IPS-NIHi7 (cell line): ENCODE data around the gene ZNF669.
A peak's percentile ranks its signal among the peaks of the same experiment; 100 is the strongest.

Experiments used
- DNase-seq: peaks from one replicate; pipeline ENCODE4 v3.0.0; 2012; ENCODE audit warnings: mixed read lengths; ENCODE audit errors: extremely low spot score

Gene ZNF669

DNA sequence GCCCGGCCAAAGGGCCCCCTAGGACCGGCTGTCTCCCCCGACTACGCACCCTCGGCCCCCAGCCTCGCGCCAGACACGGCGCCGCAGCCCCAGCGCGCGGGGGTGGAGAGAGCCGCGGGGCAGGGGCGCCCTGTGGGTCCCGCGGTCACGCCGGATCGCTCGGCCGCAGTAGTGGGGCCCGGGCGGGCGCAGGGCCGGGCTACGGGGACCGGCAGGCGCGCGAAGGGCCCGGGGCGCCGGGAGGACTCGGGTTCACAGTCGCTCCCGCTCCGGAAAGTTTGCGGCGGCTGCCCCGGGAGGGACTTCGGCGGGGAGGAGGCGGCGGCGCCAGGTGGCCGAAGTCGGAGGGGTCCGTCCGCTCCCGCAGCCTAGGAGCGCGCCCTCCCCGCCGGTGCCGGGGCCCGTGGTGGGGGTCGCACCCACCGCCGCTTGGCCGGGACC lies 7.1 kb upstream of the ZNF669 start:
- peak; percentile 30 for DNase-seq

DNA sequence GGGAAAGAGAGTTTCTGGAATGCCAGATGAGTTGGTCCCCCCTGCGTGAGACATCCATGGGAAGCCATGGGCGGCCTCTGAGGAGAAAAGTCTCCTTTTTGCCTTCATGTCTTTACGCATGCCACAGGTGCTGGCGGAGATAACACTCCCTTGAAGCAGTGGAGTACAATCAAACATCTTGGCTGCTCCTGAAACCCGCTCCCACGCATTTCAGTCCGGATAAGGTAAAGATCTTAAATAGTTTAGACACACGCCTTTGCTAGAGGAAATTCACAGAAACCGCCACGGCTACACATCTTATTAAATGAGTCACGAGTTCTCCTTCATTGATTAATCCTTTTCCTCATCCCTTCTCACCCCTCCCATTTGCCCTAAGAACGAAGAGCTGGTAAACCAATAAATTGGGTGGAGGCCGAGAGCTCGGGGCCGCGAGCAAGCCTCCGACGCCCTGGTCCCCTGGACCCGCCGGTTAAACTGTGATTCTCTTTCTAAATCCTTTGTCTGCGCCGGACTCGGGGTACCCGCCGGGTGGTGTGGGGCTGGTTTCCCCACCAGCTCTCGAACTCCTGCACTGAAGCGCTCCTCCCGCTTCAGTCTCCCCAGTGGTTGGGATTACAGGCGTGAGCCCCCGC lies 6.6 kb upstream of the ZNF669 start:
- peak; percentile 9 for DNase-seq

DNA sequence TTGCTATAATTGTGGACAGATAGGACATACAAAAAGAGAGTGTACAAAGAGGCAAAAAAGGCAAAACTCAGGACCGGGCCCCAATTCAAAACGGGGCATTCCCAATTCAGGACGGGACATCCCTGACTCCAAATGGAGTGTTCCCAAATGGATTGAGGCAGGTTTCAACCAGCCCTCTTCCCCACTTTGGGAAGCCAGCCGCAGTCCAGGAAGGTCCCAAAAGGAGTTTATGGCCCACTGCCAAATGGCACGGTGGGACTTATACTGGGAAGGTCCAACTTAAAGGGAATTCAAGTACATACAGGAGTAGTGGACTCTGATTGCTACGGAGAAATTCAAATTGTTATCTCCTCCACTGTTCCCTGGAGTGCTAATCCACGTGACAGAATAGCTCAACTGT lies 3.5 kb upstream of the ZNF669 start:
- no peak for DNase-seq

DNA sequence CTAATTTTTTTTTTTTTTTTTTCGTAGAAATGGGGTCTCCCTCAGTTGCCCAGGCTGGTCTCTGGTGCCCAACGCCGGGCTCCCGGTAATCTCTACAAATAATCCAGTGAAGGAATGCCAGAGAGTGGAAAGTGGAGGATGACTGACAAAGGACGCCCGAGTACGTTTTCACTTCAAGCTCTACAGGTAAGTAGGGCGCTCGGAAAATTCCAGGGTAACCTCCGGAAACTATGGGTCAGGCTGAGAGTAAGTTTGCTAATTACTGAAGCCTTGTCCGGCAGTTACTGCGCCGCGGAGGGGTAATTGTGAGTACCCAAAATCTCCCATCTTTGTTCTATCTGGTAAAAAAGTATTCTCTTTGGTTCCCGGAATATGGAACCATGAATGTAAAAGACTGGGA lies 1.8 kb upstream of the ZNF669 start:
- no peak for DNase-seq

DNA sequence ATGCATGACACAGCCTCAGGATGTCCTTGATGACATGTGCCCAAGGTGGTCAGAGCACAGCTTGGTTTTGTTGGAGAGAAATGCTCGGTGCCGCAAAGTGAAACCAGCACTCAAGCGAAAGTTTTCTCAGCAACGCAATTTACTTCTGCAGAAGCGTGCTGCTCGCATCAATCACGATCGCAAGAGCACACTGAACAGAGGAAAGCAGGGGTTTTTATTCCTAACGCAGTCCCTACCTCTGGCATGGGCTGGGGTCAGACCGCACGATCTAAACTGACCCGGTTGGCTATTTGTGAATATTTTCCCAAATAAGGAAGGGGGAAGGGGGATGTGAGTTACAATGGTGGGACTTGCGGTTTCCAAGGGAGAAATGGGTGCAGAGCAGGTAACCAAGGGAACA lies 809 bp upstream of the ZNF669 start:
- no peak for DNase-seq

DNA sequence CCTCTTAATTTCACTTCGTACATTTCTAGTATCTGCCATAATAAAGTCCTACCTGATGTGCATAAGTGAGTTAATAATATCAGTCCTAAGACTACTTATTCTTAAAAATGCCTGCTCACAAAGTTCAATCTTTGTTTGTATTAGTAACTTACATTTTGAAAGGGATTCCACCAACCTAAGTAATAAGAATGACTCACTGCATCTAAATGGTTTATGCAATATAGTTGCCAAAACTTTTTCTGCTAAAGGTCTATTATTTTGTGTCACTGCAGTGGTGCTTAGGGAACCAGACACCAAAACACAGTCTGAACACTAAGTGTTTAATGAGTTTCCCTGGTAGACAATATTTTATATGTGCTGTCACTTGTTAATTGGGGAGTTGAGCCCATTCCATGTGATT lies 1.8 kb downstream of the ZNF669 start:
- no peak for DNase-seq

DNA sequence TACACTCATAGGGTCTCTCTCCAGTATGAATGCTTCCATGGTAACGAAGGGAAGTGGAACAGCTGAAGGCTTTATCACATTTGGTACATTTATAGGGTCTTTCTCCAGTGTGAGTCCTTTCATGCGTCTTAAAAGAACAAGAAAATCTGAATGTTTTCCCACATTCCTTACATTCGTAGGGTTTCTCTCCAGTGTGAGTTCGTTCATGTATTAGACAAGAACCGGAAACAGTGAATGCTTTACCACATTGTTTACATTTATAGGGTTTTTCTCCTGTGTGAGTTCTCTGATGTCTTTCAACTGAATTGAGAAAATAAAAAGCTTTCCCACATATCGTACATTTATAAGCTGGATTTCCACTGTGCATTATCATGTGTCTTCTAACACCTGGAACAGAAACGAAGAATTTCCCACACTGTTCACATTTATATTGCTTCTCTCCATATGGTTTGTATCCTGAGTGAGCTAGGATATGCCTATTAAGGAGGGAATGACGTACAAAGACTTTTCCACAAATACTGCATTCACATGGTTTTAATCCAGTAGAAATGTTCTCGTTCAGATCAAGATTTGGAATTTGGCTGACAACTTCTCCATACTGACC lies 3.4 kb downstream of the ZNF669 start:
- DNase-seq = no peak

DNA sequence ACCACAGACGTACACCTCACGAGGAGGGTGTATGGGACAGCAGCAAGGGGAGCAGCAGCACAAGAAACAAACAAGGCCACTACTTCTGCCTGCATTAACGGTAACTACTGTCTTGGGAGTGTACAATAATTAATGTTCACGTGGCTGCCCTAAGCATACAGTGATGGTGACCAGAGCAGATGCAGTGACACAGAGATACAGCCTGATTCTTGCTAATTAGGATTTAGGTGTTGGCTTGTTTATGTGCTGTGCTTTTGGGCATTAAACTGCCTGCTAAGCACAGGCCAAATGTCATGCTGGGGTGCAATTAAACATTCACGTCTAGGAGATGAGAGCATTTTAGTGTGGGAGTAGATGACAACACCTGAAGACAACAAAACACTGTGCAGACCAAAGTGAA lies 7.2 kb downstream of the ZNF669 start:
- no peak for DNase-seq

DNA sequence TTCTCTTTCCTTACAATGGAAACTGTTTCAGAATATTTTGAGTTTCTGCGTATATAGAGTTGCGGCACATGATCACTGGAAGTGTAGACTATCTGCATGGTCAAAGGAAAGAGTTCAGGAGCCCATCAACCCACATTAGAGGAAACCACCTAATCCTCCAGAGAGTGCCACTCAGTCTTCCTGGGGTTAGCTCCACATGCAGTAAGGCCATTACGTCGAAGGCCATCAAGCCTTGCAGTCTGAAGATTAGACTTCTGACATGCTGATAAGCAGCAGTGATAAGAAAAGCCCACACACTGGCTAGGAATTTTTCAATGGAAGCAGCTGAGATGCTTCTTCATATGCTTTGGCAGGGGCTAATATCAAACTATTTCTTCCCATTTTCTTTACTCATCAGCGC lies 7.6 kb downstream of the ZNF669 start:
- DNase-seq = no peak

DNA sequence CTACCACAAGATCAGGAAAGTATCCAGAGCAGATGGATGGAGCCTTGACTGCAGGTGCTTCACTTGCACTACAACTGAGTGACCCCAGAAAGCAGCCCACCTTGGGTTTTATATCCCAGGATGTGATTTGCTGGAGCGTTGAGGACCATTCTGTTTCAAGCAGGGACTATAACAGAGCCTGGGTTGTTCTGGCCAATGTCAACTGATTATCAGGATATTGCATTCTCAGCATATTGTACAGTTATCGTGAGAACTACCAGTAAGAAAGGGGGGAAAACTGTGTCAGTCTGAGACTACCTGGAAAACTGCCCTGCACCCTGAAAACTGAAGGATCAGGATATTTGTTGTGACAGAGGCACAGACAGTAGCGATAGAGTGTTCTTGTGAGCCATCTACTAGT lies 8.0 kb downstream of the ZNF669 start:
- DNase-seq = no peak

DNA sequence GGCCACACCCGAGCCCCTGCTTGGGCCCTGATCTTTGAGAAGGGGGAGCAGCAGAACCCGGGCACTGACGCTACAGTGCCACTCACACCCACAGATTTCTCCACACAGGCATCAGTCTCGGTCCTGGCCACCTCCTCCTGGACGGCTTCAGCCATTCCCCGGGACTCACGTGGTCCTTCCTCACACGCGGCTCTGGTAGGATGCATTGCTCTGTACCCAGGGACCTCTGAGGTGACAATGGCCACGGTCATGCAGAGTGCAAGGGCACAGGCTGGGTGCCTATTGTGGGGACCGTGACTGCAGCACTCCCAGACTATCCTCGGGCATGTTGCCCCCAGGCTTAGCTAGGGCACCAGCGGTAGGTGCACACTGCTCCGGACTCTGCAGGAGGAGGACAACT lies 13.7 kb downstream of the ZNF669 start:
- no peak for DNase-seq

DNA sequence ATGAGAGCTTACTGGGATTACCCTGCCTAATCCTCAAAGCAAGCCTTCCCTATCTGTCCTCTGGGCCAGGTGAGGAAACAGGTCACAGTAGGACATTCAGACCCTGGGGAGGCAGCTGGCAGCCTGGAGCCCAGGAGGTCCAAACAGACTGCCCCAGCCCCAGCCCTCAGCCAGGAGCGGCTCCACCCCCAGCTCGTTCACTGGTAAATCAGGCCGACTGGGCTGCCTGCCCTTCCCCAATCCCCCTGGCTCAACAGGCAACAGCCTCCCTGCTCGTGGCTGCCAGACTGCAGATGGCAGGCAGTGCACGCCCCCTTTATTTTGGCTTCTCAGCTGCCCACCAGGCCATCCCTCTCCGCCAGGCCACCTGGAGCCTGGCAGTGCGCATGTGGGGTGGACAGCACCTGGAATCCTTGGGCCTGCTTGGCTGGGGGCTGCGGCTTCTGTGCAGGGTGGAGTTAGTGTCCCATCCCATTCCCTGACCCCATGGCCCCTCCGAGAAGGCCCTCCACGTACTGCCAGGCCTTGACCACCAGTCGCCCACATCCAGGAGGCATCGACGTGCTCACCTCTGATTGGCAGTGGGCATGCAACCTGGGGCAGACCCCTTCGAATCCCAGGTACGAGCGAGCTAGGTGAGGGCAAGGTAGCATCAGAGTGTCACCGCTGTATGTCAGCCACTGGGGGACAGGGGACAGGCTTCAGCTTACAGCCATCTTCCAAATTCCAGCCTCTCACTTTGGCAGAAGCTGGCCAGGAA lies 14.4 kb downstream of the ZNF669 start:
- DNase-seq = peak; percentile 40

DNA sequence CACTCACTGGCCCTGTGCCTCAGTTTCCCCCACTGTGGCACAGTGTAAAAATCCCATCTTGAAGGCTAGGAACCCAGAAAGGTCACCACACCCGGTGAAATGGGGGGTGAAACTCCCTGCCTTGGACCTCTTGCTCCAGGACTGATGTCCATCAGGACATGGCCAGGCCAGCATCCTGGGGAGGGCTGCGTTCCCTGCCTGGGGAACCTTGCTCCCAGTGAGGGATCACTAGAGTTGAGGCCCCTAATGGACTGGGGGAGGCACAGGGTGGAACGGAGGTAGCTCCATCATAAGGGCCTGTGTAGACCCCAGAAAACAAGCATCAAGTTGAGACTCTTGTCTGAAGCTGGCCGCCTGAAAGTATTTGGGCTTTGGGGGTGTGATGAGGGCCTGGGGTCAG lies 15.2 kb downstream of the ZNF669 start:
- no peak for DNase-seq

DNA sequence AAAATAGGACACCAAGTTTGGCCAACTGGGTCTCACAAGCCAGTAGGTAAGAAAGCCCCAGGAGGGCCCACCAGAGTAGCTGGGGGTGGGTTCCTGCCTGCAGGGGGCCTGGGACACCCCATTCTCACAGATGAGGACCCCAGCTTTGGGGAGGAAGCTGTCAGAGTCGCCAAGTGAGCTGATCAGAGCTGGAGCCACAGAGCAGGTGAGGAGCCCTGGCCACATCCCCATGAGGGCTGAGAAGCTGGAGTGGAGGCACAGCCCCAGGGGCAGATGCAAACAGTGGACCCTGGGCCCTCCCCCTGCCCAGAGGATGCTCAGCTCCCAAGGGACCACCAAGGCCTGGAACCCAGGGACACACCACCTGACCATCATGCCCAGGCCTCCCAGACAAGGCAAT lies 16.9 kb downstream of the ZNF669 start:
- no peak for DNase-seq

DNA sequence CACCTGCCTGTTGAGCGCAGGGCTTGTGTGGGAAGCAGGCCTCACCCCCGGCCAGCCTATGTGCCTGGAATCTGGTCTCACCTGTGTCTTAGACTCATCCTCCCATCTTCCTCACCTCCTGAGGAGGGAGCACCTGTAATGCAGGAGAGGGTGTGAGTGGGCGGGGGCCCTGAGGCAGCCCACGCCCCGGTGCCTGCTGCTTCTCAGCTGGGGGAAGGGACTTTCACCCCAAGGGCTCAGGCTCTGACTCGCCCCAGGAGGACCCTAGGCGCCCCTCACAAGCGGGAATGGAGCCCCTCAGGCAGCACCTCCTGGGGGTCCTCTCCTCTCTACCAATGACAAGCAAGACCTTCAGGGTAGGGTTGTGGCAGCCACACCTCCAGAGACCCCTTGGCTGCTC lies 18.8 kb downstream of the ZNF669 start:
- DNase-seq = no peak

DNA sequence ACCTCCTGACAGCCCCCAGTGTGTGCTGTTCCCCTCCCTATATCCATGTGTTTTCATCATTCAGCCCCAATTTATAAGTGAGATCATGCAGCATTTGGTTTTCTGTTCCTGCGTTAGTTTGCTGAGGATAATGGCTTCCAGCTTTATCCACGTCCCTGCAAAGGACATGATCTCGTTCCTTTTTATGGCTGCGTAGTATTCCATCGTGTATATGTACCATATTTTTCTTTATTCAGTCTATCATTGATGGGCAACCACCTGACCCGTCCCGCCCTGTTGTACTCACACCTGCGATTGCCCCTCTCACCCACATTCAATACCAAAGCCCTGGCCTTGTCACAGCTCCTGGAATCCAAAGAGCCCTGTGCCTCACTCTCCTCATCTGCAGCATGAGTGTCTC lies 19.4 kb downstream of the ZNF669 start:
- DNase-seq = no peak

DNA sequence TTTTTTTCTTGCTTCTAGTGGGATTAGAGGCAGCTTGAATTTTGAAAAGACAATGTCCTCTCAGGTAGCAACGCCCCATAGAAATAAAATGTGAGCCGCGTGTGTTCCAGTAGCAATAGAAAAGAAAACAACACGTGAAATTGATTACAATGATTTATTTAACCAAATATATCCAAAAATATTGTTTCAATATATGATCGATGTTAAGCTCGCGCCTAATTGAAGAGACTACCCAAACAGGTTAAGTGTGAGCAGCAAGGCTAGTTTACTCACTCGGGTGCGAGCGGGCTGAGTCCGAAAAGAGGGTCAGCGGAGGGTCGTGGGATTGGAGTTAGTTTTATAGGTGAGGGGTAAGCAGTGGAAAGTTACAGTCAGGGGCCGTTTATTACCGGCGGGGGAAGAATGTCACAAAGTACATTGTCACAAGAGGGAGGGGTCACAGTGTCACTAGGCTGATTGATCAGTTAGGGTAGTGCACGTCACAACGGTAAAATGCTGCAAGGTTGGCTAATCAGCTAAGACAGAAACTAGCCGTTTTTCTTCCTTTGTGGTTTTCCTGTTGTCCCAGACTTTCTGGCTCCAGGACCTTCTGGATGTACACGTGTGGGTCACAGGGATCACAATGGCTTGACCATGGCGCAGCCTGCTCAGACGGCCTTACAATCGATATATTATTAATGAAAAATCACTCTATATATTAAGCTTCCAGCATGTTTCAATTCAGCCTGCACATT lies 24.8 kb downstream of the ZNF669 start:
- DNase-seq = no peak

DNA sequence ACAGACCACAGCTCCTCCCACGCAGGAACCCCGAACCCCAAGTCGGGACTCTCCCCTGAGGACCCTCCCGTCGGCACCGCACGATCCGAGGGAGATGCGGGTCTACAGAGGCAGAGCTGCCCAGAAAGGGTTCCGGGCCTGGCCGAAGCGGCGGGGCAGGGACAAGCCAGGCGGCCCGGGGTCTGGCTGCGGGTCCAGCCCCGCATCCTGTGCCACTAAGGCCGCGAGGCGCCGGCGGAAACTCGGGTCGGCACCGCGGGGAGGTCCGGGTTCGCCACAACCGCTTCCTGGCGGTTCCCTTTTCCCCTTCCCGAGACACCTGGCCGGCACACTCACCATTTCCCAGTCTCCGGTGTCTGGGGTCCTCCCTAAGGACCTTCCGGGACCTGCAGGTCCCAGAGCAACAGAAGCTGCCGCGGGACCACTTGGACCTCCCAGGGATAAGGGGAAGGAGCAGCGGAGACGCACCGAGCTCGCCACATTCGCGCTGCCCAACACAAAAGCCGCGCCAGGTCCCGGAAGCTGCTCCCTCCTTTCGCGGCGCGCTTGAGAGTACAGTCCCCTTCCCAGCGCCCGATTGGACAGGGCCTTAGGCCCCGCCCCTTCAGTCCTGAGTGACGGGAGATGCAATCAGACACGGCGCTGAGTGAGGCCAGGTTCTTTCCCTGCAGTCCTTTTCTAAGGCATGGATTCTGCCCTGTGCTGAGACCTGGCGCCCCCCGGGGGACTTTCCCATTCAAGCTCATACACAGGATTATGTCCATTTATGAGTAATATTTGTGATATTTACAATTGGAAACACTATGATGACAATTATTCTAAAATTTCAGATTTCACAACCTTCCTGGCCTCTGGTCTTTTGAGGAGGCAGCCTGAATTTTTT lies 25.7 kb downstream of the ZNF669 start, which contains the start of gene ZNF670:
ZNF670 (minus strand) TSS at position 554 of the 883 bp plus-strand sequence; CDS start at position 339, 215 bp downstream.
- peak; percentile 98 for DNase-seq

DNA sequence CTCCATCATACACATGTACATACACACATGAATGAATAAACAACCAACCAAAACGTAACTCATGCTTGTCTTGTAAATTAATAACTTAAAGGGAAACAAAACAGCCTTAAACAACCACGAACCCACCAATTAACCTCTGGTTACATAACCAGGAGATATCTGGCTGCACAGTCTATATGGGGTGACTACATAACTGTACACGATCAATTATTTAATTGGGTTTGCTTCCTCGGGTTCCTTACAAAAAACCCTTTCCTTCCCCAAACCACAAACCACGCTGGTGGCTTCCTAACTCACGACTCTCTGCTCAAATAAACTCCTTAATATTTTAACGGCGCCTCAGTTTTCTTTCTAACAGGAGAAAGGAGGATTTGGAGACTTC lies 26.3 kb downstream of the ZNF669 start:
- no peak for DNase-seq

DNA sequence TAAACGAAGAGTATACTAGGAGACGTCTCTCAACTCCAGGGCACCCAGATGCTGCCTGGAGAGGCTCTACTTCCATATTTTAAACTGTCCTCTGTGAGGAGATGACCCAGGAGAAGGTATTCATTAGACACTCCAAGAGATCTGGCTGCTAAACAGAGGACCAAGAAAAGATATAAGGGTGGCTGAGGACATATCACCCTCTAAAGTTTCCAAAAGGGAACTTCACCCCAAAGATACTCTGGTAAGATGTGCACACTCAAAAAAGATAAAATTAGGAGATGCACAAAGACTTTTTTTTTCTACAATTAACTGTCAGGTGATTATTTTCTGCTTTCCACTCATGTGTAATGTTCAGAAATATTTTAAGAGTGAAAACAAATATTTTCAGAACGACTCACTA lies 26.9 kb downstream of the ZNF669 start:
- DNase-seq = no peak

DNA sequence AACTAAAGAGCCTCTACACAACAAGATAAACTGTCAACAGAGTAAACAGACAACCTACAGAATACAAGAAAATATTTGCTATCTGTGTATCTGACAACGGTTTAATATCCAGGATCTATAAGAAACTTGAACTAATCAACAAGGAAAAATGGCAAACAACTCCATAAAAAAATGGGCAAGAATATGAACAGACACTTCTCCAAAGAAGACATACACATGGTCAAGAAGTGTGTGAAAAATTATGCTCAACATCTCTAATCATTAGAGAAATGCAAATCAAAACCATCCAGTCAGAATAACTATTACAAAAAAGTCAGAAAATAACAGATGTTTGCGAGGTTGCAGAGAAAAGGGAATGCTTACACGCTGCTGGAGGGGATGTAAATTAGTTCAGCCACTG lies 33.5 kb downstream of the ZNF669 start:
- no peak for DNase-seq
